Fibroblast of the conjunctiva (primary cell): Measurements from ENCODE around the gene WDR87.

ENCODE experiments used
- DNase-seq: peaks from one replicate; pipeline ENCODE4 v3.0.0-alpha.2; 2010; ENCODE audit warnings: low read depth

WDR87 gene

DNA sequence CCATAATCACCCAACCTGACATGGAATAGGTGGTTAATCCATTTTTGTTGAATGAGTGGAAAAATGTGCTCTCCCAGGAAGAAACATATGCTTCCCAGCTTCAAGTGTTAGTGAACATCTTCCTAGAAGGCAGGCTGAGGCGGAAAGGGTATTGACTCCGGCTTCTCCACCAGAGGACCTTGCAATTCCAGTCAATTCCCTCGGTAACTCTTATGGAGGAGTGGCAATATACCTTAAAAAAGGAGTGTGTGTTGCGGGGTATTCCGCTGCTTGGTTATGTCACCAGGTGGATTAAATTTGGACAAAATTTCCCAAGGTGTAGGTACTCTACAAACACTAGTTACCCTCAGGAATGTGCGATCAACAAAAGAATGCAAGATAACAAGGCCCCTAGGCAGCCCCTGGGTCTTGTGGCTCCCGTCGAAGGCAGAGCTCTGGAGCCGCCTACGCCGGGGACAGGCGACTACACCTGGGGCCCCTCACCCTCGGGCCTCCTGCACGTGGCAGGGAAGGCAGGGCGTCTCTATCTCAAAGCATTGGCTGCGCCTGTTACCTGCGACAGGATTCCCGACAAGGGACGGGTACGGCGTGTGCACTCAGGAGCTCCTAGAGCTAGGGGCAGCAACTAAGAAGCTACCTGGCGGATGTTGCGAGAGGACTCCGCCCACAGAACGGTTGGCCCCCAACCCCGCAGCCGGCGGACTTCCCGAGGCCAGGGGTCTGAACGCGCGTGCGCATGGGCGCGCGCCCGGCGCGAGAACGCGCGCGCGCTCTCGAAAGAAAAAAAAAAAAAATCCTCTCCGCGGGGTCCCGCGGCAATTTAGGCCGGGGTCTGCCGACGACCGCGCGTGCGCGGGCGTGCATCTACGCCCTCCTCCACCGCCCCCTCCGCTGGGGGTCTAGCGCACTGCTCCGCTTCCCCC, at the start of gene WDR87:
TSS of gene WDR87 (minus strand) at position 649 of the 923 bp plus-strand sequence. CDS start 8,355 bp downstream, outside the sequence.
- DNase-seq, result no peak

DNA sequence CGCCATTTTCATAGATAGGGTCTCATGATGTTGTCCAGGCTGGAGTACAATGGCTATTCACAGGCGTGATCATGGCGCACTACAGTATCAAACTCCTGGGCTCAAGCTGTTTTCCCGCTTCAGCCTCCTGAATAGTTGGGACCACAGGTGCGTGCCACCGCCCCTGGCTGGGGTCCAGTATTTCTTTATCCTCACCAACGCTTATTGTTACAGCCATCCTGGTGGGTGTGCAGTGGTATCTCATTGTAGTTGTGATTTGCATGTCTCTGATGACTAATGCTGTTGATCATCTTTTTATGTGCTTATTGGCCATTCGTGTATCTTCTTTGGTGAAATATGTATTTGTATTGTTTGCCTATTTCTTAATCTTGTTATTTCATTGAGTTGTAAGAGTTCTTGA, 49.6 kb upstream of the WDR87 start:
- no peak for DNase-seq

DNA sequence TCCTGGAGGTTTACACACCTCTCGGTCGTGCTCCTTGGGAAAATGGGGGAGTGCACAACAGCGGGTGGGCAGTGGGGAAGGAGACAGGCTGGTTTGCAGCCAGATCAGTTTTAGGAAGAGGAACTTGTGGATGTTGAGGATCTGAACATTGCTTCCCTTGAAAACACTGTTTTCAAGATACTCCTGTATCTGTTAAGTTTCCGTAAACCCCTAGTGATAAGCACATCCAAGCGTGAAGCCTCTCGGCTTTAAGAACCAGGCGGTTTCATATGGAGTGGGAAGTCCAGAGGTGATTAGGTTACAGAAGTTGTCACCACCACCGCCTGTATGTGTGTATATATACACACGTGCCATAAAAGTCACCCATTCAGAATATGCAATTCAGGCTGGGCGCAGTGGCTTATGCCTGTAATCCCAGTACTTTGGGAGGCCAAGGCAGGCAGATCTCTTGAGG, 48.1 kb upstream of the WDR87 start:
- DNase-seq, result no peak

DNA sequence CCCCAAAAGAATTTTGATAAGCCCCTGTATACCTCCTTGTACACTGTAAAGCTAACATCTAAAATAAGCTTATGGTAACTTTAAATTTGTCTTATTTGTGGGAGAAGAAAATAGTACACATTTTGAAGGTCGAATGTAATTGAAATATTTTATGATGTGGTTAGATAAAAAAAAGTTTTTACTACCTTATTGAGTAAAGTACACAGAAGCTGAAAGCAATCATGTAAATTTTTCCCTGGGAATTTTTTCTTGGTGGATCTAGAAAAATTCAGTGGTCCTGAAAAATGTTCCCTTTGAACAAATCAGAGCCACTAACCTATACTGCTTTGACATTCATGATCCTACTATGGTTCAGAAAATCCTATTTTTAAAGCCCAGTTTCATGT, 47.5 kb upstream of the WDR87 start:
- DNase-seq, result no peak

DNA sequence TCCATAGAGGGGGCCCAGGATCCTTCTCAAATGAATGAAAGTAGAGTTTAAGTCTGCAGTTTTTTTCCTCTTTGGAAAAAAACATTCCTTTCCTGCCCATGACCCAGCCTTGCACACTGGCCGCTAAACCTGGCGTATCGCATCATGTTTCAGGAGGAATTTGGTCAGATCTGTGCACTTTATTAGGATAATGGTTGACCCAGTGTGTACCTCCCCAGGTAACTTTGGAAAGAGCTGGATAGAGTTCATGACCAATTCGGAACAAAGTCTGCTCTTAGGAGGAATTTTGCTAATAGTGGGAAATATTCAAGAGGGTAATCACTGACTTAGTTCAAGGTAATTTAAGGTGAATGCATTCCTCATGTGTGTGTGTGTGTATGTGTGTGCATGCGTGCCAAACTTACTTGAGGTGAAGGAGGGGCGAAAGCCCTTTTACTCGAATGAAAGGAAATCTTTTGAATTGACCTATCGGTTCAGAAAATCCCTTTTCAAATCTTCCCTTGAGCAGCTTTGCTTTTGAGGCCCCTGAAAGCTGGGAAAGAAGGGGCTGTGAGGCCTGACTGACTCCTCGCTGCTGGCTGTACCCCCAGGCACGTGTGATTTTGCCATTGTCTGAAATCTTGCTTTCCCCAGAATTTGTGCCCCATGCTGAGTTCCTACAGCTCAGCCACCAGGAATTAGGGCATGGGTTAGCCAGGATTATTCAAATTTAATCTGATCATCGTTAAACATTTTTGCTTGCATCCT, 47.0 kb upstream of the WDR87 start:
- no peak for DNase-seq

DNA sequence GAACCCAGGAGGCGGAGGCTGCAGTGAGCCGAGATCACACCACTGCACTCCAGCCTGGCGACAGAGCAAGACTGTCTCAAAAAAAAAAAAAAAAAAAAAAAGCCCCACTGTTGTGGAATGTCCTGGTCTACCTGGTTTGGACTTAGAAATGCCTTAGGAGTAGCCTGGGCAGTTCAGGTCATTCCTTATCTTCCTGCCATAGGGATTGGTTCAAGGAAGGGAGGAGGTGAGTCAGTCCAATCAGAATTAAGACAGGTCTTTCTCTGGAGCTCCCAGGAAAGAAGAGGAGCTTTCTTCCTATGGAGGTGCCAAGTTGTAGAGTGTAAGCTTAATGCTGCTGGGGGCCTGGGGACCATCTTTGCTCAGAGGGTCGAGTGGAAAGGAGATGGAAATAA, 45.4 kb upstream of the WDR87 start:
- DNase-seq, result no peak

DNA sequence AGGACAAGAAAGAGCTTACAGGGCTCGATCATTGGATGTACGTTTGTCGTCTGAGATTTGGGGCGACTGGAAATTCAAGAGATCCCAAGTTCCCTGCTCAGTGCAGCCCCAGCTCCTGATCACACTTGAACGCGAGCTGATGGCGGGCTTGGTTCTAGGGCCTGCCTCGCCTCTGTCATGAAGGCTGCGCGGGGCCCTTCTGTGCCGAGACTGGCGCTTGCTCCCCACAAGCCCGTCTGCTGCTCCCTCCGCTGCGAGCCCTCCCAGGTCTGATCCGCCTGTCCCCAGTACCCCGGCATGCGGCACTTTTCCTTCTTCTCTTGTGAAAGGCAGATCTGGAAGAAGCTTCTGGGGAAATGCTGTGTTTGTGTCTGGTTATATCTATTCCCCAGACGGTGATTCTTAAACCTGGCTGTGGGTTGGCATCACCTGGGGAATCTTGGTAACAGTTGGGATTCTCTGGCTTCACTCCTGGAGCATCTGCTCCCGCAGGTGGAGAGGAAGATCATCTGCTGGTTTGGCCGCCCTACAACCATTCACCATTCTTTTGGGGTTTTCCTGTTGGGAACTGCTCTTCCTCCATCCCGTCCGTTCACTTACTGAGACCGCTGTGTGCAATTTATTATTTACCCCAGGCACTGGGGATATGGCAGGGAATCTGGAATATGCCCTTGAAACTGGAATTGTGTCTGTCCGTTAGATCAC, 44.2 kb upstream of the WDR87 start:
- DNase-seq, result no peak

DNA sequence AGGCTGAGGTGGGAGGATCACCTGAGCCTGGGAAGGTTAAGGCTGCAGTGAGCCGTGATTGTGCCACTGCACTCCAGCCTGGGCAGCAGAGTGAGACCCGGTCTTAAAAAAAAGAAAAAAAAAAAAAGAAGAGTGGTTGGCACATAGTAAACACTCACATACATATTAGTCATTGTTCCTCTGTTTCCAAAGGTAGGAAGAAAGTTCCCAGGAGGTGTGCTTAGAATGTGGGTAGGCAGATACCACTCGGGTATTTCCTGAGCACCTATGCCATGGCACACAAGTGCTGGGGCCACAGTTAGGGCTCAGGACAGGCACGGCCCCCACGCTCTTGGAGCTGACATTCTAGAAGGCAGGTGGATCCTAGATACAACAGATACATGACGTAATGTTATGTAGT, 42.0 kb upstream of the WDR87 start:
- no peak for DNase-seq

DNA sequence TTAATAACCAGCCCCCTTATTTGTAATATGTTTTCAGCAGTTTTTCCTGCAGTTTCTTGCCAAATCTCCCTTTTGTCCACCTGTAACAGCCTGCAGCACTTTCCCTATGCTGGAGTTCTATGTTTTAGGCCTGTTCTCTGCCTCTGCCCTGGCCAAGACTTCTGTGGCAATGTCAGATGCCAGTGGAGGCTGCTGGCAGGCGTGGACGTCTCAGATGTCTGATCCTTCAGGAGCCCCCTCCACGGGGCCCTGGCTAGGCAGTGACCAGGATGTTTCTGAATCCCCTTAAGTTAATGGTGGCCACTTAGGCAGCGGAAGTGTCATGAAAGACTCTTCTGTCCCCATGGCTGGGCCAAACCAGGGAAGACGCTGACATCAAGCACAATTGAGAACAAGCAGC, 41.4 kb upstream of the WDR87 start:
- no peak for DNase-seq

DNA sequence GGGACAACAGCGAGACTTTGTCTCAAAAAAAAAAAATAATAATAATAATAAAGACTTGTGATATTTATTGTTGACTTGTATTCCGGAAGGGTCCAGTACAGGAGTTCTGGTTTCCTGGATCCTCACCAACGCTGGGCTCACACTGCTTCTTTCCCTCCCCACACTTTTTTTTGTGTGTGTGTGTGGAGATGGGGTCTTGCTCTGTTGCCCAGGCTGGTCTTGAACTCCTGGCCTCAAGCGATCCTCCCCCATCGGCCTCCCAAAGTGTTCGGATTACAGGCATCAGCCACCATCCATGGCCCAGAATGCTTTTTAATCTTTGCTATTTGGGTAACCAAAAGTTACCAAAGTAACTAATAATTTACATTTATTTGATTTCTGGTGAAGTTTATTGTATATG, 39.7 kb upstream of the WDR87 start:
- no peak for DNase-seq

DNA sequence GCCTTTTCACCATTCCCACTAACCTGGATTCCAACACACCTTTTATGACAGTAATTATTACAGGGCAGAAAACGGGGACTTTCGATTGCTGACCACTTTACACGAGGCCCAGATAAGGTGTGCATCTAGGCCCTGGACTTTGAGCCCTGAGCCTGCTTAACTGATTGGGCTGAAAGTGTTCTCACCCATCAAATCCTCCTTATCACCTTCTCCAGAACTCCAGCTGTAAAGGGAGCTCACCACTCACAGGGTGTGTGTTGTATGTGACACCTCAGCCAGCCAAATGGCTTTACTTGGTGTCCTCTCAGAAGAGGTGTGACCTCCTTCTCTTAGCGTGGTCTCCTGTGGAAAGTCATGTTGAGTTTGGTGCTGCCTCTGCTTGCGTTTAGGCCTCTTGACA, 37.1 kb upstream of the WDR87 start:
- DNase-seq, result no peak

DNA sequence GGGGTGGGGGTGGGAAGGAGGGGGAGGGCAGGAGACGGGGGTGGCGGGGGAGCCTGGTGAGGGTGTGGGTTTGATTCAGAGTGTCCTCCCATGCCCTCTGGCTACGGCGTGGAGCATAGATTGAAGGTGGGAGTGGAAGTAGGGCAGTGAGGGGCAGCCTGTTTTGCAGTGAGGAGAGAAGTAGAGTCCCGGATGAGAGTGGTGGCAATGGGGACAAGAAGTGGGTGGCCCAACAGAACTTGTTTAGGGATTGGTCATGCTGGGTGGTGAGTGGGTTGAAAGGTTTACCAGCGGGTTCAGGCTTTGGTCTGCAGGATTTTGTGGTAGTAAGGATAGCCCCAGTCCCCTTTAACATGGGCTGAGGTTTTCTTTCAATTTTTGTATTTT, 36.1 kb upstream of the WDR87 start:
- no peak for DNase-seq

DNA sequence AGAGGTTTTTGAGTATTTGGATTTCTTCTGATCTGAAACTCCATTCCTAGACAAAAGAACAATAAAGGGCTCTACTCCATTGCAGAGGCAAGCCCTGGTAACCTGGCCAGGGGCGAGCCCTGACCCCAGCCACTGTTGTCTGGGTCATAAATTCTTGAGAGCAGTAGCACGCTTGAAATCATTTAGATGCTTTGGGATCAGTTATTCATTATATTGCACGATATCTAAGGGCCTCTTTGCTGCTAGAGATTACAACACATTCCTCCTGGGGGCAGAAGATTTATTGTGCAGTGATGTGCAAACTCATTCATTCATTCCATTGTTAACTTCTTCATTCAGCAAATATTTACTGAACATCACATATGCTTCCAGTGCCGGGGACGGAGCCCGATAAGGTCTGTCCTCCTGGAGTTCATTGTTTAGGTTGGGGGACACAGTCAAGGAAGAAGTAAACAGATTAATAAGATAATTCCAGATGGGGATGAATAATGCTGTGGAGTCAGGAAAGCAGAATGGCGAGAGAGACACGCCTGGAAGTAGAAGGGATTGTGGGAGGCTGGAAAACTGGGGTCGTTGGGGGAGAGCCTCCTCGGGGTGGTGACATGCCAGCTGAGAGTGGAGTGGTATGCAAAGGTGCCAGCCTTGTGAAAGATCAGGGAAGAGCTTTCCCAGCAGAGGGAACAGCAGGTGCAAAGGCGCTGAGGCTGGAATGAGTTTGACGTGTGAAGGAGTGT, 35.6 kb upstream of the WDR87 start:
- no peak for DNase-seq

DNA sequence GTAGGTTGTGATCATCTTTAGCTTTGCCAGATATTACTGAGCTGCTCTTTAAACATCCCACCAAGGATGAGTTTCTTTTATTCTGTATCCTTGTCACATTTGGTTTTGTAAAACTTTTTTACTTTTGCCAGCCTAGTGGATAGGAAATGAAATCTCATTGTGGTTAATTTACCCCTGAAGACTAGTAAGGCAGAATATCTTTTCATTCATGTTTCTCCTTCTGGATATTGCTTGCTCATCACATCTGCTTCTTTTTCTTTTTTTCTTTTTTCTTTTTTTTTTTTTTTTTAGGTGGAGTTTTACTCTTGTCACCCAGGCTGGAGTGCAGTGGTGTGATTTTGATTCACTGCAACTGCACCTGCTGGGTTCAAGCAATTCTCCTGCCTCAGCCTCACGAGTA, 32.0 kb upstream of the WDR87 start:
- no peak for DNase-seq

DNA sequence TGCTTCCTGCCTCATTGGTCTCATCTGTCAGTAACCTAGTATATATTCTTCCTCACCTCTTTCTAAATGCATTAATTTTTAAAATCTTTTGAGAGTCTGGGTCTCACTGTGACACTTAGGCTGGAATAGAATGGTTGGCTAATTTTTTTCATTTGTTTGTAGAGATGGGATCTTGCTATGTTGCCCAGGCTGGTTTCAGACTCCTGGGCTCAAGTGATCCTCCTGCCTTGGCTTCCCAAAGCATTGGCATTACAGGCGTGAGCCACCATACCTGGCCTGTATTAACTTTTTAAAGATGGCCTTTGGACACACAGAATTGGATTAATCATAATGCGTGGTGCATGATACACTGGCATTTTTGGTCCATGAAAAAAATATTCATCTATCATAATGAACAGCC, 30.5 kb upstream of the WDR87 start:
- no peak for DNase-seq

DNA sequence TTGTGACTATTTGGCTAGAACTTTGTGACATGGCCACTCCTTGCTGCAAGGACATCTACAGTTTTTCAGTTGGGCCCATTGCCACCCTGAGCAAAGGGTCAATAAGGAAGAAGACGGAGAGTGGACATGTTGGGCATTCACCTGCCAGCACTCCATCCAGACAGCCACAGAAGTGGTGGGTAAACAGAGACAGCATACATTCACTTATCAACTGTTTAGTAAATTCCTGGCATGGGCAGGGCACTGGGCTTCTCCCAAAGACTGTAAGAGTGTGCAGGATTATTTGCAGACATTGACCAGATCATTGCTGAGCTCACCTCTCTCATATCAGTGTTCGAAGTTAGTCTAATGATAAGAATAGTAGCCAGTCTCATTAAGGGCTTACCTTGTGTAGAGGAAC, 29.8 kb upstream of the WDR87 start:
- no peak for DNase-seq

DNA sequence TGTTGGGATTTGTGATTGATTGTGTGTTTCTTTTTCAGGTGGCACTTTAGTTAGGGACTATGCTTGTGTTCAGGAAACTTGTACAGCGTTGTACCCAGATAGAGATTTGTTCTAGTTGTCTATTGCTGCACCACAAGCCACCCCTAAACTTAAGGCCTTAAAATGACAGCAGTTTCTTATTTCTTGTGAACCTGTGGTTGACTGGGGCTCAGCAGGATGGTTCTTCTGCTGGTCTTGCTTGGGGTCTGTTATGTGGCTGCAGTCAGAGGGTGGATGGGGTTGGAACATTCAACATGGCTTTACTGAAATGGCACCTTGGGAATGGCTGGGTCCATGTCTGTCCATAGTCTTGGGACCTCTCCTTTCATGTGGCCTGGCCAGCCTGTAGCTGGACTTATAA, 28.9 kb upstream of the WDR87 start:
- no peak for DNase-seq

DNA sequence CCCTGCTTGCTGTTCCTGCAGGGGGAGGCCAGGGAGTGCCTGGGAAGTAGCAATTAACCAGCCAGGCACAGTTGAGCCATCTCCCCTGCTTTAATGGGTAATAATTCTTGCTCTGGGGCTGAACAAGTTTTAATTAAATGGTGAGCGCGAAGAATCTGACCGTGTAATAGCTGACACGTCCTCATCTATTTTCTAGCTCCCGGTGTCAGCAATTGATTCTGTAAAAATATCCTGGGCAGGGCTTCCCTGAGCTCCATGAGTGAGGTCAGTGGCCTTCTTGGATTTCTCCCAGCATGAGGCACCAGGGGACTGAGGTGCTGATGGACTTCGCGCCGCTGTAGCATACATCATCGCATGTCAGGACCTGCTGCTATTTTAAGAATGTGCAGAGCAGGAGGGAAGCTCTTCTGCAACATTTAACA, 27.6 kb upstream of the WDR87 start:
- DNase-seq, result peak; percentile 21

DNA sequence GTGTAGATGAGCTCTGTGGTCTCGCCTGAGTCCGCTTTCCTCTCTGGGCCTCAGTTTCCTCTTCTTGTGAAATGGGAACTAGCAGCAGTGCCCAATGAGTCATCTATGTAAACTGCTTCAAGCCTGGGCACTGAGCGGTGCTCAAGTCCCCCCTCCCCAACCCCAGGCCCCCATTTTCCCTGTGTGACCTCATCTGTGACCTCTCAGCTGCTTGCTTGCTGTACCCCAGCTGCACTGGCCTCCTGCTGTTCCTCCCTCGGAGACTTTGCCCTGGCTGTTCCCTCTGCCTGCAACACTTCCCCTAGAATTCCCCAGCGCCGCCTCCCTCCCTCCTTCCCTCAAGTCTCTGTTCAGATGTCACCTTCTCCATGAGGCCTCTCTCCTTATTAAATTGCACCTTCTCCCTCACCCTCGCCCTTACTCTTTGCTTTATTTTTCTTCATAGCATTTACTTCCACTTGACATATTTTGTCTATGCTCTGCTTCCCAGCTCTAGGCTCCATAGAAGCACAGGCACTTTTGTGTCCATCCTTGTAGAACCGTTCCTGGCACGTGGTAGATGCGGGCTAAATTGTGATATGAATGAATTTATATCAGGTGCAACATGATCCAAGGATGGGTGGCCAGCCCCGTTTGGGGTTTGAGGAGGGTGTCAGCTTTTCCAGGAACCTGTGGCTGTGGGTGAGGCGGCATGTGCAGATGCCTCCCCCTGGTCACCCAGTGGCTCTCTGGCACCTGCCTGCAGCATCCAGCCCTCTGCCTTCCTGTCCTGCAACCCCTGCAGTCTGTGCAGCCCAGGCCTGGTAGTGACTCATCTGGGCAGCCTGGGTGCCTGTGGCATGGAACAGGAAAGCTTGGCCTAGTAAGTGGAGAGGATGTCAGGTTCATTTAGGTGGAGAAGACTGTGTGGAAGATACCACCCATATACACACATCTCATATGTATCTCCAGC, 26.9 kb upstream of the WDR87 start:
- DNase-seq, result no peak

DNA sequence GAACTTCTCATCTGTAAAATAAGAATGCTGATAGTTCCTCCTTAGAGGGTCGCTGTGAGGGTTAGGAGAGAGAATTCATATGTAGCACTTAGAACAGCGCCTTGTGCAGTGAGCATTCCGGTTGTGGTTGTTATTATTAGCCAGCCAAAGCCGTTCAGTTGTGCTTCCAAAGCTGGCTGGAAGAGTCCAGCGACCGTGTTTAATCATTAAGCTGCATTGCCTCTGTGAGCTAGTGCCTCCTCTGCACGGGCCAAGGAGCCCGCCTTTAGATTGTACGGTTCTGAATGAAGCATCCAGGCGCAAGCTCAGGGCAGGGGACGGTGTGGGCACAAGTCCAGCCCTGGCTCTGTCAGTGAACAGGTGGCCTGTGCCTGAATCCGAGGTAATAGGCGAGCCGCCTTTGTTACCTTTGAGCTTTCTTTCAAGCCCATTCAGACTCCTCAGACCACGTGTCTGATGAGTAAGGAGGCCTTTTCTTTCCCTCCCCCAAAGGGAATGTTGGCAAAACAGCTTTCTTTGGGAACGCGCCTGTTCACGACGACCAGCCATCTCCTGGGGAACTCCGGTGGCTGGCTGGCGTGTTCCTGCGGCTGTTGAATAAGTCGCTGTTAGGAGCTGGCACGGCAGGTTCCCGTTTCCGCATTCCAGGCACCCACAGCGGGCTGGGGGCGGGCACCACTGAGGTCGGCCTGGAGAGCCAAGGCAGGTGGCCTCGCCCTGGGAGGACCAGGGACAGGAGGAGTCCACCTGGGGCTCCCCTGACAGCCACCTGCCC, 25.7 kb upstream of the WDR87 start:
- no peak for DNase-seq
